ENCODE measurements around the gene BFSP2. TPM values are rescaled to one million over a fixed set of nuclear protein-coding genes. Genes with fewer than 3 reads are reported as not detected.

Gene BFSP2, protein sequence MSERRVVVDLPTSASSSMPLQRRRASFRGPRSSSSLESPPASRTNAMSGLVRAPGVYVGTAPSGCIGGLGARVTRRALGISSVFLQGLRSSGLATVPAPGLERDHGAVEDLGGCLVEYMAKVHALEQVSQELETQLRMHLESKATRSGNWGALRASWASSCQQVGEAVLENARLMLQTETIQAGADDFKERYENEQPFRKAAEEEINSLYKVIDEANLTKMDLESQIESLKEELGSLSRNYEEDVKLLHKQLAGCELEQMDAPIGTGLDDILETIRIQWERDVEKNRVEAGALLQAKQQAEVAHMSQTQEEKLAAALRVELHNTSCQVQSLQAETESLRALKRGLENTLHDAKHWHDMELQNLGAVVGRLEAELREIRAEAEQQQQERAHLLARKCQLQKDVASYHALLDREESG
- total RNA-seq = not detected
- long read RNA-seq = 0 reads

DNA sequence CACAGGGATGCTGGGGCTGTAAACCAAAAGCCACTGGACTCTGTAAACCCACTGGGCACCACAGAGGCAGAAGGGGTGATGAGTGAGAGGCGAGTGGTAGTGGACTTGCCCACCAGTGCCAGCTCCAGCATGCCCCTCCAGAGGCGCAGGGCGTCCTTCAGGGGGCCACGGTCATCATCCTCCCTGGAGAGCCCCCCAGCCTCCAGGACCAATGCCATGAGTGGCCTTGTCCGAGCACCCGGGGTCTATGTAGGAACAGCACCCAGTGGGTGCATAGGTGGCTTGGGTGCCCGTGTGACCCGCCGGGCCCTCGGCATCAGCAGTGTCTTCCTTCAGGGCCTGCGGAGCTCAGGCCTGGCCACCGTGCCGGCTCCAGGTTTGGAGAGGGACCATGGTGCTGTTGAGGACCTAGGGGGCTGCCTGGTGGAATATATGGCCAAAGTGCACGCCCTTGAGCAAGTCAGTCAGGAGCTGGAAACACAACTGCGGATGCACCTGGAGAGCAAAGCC is at the start of gene BFSP2:
Gene BFSP2 (plus strand): TSS at position 51 of the 510 bp plus-strand sequence. CDS start 28 bp downstream, at position 79.
- DNase-seq (ENCODE audit: low spot score) = no peak
- intact Hi-C loops (cut with DNase I) = no loop called here

DNA sequence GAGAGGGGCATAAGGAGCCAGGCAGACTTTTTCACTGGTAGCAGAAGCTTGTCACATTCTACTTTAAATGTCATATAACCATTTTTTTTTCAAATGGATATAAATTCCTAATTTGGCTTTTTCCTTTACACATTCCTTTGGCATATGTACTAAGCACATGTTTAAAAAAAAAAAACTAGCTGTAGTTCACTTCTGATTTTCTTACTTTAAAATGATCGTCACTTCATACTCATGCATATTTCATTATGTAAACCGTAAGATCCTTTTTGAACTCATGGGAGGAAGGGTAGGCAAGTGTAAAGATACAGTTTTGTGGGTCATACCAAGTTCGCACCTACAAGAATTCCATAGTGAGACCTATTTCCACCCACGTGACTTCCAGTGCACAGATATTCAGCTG is 45.1 kb upstream of the BFSP2 start:
- no peak for DNase-seq (ENCODE audit: low spot score)
- intact Hi-C loops (cut with DNase I) = no loop called here

- intact Hi-C loops (cut with DNase I) = no loop called here
Observed at GRCh38 chr3:133360476-133360875, 39.4 kb upstream of the BFSP2 start.

DNA sequence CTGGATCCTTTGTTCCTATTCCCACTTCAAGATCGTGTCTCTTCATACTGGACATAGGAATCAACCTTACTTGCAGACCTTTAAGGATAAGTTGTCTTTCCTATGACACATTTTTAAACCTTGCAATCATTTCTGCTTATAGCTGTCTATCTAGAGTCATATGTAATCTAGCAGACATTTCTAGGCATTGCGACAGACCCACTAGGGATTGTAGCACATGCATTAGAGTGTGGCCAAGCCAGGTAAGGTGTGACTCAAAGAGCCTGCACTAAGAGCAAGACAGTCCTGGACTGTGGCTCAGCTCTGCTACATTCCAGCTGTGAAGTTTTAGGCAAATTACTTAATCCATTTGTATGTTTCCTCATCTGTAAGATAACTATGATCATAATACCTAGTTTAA is 38.8 kb upstream of the BFSP2 start:
- intact Hi-C loops (cut with DNase I) = no loop called here
- no peak for DNase-seq (ENCODE audit: low spot score)

More at GRCh38 chr3:133360476-133360875, 39.4 kb upstream of the BFSP2 start:
- no peak for DNase-seq (ENCODE audit: low spot score)

DNA sequence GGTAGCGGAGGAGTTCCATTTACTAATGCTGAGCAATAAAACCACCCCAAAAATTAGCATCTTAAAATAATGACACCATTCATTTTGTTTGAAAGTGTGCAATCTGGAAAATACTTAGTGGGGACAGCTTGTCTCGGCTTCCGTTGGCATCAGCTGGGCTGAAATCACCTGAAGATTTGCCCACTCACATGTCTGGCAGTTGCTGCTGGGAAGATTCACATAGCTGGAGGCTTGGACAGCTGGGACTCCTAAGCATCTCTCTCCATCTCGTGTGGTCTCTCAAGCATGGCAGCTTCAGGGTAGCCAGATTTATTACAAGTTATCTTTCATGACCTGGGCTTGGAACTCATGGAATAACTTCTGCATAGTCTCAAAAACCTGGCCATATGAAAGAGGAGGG is 38.4 kb upstream of the BFSP2 start:
- DNase-seq (ENCODE audit: low spot score) = no peak
- intact Hi-C loops (cut with DNase I) = no loop called here

- DNase-seq (ENCODE audit: low spot score) = no peak
- intact Hi-C loops (cut with DNase I) = no loop called here
Observed at GRCh38 chr3:133362539-133362938, 37.3 kb upstream of the BFSP2 start.

GRCh38 chr3:133364704-133365103 is 35.2 kb upstream of the BFSP2 start:
- no peak for DNase-seq (ENCODE audit: low spot score)
- intact Hi-C loops (cut with DNase I) = no loop called here

- no peak for DNase-seq (ENCODE audit: low spot score)
- intact Hi-C loops (cut with DNase I) = no loop called here
Observed at GRCh38 chr3:133366921-133367320, 32.9 kb upstream of the BFSP2 start.

GRCh38 chr3:133367403-133367802 is 32.5 kb upstream of the BFSP2 start:
- DNase-seq (ENCODE audit: low spot score) = no peak
- intact Hi-C loops (cut with DNase I) = no loop called here

DNA sequence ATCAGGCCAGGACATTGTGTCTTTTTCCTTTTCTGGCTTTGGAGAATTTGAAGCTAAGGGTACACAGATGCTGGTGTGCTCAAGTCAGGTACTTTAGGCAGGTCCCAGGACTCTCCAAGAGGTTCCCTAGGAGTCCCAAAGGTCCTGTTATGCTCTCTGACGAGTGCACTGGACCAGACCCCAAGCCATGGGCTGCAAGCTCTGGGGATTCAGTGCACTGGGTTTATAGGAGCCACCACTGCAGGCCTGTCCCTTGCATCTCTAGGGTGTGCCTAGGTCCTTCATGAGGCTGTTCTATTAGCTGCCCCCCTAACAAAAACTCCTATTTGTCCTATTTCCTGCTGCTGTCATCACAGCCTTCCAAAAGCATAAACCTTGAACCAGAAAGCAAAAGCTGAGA is 31.9 kb upstream of the BFSP2 start:
- no peak for DNase-seq (ENCODE audit: low spot score)
- intact Hi-C loops (cut with DNase I) = no loop called here

GRCh38 chr3:133368371-133369067 is 31.3 kb upstream of the BFSP2 start:
- intact Hi-C loops (cut with DNase I) = no loop called here
- DNase-seq (ENCODE audit: low spot score) = no peak

DNA sequence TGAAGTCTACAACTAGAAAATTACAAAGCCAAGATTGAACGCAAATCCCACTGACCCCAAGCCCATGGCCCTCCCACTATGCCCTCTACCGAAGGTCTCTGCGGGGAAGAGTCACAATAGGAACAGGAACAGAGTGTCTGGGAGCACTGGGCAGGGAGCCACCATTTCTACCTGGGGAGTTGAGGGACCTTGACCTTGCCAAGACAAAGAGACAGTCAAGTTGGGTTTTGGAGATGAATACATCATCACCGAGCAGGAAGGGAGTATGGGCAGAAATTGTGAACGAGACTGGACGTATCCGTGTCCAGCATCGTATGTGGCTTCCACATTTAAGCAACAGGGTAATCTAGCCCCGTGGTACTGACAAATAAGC is 30.8 kb upstream of the BFSP2 start:
- no peak for DNase-seq (ENCODE audit: low spot score)
- intact Hi-C loops (cut with DNase I) = no loop called here

DNA sequence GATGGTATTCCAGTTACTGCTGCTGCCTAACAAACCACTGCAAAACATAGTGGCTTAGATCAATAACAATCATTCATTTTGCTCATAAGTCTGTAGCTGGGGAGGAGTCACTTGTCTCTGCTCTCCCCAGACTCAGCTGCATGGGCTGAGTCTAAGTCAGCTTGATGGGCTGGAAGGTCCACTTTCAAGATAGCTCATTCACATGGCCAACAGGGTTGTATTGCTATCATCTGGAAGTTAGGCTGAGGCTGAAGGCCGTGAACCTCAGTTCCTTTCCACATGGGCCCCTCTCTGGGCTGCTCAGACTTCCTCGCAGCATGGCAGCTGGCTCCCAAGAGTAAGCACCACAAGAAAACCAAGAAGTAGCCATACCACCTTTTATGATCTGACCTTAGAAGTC is 28.7 kb upstream of the BFSP2 start:
- intact Hi-C loops (cut with DNase I) = no loop called here
- no peak for DNase-seq (ENCODE audit: low spot score)

- DNase-seq (ENCODE audit: low spot score) = no peak
- intact Hi-C loops (cut with DNase I) = no loop called here
Observed at GRCh38 chr3:133371676-133372075, 28.2 kb upstream of the BFSP2 start.

- no peak for DNase-seq (ENCODE audit: low spot score)
- intact Hi-C loops (cut with DNase I) = no loop called here
Observed at GRCh38 chr3:133374708-133375402, 25.0 kb upstream of the BFSP2 start.

- no peak for DNase-seq (ENCODE audit: low spot score)
- intact Hi-C loops (cut with DNase I) = no loop called here
Observed at GRCh38 chr3:133375403-133375745, 24.5 kb upstream of the BFSP2 start.

DNA sequence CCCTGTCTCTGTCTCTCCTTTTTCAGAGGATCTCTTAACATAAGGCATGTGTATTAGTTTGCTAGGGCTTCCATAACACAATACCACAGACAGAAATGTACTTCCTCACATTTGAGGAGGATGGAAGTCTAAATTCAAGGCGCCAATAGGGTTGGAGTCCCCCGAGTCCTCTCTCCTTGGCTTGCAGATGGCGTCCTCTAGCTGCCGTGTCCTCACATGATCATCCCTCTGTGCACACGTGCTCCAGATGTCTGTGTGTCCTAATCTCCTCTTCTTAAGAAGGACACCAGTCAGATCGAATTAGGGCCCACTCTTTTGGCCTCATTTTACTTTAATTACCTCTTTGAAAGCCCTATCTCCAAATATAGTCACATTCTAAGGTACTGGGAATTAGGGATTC is 23.0 kb upstream of the BFSP2 start:
- DNase-seq (ENCODE audit: low spot score) = no peak
- intact Hi-C loops (cut with DNase I) = loop anchor here (2.0 kb wide), 1 partner anchor 336 kb away; no protein-coding TSS in a partner anchor

- DNase-seq (ENCODE audit: low spot score) = no peak
- intact Hi-C loops (cut with DNase I) = loop anchor here (2.0 kb wide), 1 partner anchor 337 kb away; no protein-coding TSS in a partner anchor
Observed at GRCh38 chr3:133377396-133377795, 22.5 kb upstream of the BFSP2 start.

GRCh38 chr3:133379926-133380325 is 19.9 kb upstream of the BFSP2 start:
- intact Hi-C loops (cut with DNase I) = no loop called here
- DNase-seq (ENCODE audit: low spot score) = no peak

DNA sequence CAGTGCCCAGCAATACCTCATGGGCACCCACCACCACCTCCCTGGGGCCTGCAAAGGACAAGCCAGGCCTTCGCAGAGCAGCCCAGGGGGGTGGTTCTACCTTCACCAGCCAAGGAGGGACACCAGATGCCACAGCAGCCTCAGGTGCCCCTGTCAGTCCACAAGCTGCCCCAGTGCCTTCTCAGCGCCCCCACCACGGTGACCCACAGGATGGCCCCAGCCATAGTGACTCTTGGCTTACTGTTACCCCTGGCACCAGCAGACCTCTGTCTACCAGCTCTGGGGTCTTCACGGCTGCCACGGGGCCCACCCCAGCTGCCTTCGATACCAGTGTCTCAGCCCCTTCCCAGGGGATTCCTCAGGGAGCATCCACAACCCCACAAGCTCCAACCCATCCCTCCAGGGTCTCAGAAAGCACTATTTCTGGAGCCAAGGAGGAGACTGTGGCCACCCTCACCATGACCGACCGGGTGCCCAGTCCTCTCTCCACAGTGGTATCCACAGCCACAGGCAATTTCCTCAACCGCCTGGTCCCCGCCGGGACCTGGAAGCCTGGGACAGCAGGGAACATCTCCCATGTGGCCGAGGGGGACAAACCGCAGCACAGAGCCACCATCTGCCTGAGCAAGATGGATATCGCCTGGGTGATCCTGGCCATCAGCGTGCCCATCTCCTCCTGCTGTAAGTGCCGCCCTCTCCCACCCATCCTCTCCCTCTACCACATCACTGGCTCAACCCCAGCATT is 19.2 kb upstream of the BFSP2 start:
- DNase-seq (ENCODE audit: low spot score) = no peak
- intact Hi-C loops (cut with DNase I) = no loop called here

All from cardiac septum (tissue), 1 donor.